HepG2 (cell line): ENCODE data around the gene CFAP97D1. TPM values are rescaled to one million over a fixed set of nuclear protein-coding genes. Genes with fewer than 3 reads are reported as not detected.

ENCODE experiments used
- ARNT ChIP-seq: fragments of 450-650 bp; IDR thresholded peaks from 2 replicates; pipeline ENCODE4 v1.6.1; 2017
- CAMTA2 ChIP-seq: sonication (generic); formaldehyde crosslinking; IDR thresholded peaks from 2 replicates; pipeline ENCODE4 v1.4.0; 2020; ENCODE audit warnings: mild to moderate bottlenecking, missing genetic modification reagents, borderline replicate concordance
- EEA1 ChIP-seq: sonication (generic); formaldehyde crosslinking; IDR thresholded peaks from 2 replicates; pipeline ENCODE4 v1.5.1; 2020; ENCODE audit warnings: mild to moderate bottlenecking, missing genetic modification reagents, borderline replicate concordance
- KDM6A ChIP-seq: IDR thresholded peaks from 2 replicates; pipeline ENCODE4 v1.6.1; 2016; ENCODE audit warnings: low read depth
- MAZ ChIP-seq, 2 experiments: sonication (generic) in 1 of 2; formaldehyde crosslinking in 1 of 2; IDR thresholded peaks; 2 replicates each; pipeline versions ENCODE4 v1.5.0 to v1.6.1; 2012 to 2020; ENCODE audit warnings: low read depth in 2 of 2, mild to moderate bottlenecking in 2 of 2, borderline replicate concordance in 1 of 2, improper control_type of control experiment in 1 of 2, low read length in 1 of 2, missing genetic modification reagents in 1 of 2, moderate library complexity in 1 of 2
- NR2F2 ChIP-seq: IDR thresholded peaks from 2 replicates; pipeline ENCODE4 v1.6.1; 2012; ENCODE audit warnings: low read depth, inconsistent platforms, borderline replicate concordance
- PAF1 ChIP-seq: IDR thresholded peaks from 2 replicates; pipeline ENCODE4 v1.6.1; 2016; ENCODE audit warnings: missing genetic modification reagents, missing compliant biosample characterization
- REPIN1 ChIP-seq: sonication (generic); formaldehyde crosslinking; IDR thresholded peaks from 2 replicates; pipeline ENCODE4 v1.8.0; 2022; ENCODE audit warnings: missing genetic modification reagents, low read depth, mild to moderate bottlenecking, borderline replicate concordance
- SAFB2 ChIP-seq: sonication (generic); formaldehyde crosslinking; IDR thresholded peaks from 2 replicates; pipeline ENCODE4 v1.5.1; 2020; ENCODE audit warnings: missing genetic modification reagents, low read depth, mild to moderate bottlenecking, borderline replicate concordance
- ZBTB38 ChIP-seq: sonication (generic); formaldehyde crosslinking; IDR thresholded peaks from 2 replicates; pipeline ENCODE4 v1.5.1; 2020; ENCODE audit warnings: mild to moderate bottlenecking, missing genetic modification reagents
- ZFP1 ChIP-seq: IDR thresholded peaks from 2 replicates; pipeline ENCODE4 v1.6.1; 2016
- ZNF281 ChIP-seq: sonication (generic); formaldehyde crosslinking; IDR thresholded peaks from 2 replicates; pipeline ENCODE4 v1.4.0; 2020; ENCODE audit warnings: missing genetic modification reagents, borderline replicate concordance
- ZNF318 ChIP-seq: sonication (generic); formaldehyde crosslinking; IDR thresholded peaks from 2 replicates; pipeline ENCODE4 v1.4.0; 2020; ENCODE audit warnings: mild to moderate bottlenecking, missing genetic modification reagents
- ZNF510 ChIP-seq: sonication (generic); formaldehyde crosslinking; IDR thresholded peaks from 2 replicates; pipeline ENCODE4 v1.4.0; 2020; ENCODE audit warnings: low read depth, mild to moderate bottlenecking, missing genetic modification reagents
- ZNF724P ChIP-seq: sonication (generic); formaldehyde crosslinking; IDR thresholded peaks from 2 replicates; pipeline ENCODE4 v1.8.0; 2022; ENCODE audit warnings: missing genetic modification reagents, borderline replicate concordance
- ZNF746 ChIP-seq: sonication (generic); formaldehyde crosslinking; IDR thresholded peaks from 2 replicates; pipeline ENCODE4 v1.8.0; 2022; ENCODE audit warnings: mild to moderate bottlenecking, missing genetic modification reagents
- ZNF781 ChIP-seq: sonication (generic); formaldehyde crosslinking; IDR thresholded peaks from 2 replicates; pipeline ENCODE4 v1.5.1; 2020; ENCODE audit warnings: borderline replicate concordance, mild to moderate bottlenecking, missing genetic modification reagents; ENCODE audit errors: not compliant biosample characterization
- ZNF83 ChIP-seq: sonication (generic); formaldehyde crosslinking; IDR thresholded peaks from 2 replicates; pipeline ENCODE4 v1.4.0; 2020; ENCODE audit warnings: missing genetic modification reagents, mild to moderate bottlenecking, borderline replicate concordance
- ZNF879 ChIP-seq: sonication (generic); formaldehyde crosslinking; IDR thresholded peaks from 2 replicates; pipeline ENCODE4 v1.8.1; 2023; ENCODE audit warnings: missing genetic modification reagents
- polyA plus RNA-seq, 8 experiments: library from polyadenylated mRNA; depleted of rRNA in 3 of 8; stranded (reverse) in 7 of 8; unstranded in 1 of 8; fragments of >200 nt; fragmentation: Illumina TruSeq in 4 of 8; extraction: Trizol in 4 of 8; gene quantifications; 2 replicates each; pipeline versions ENCODE4 v1.2.1 to v1.2.3, GENCODE V29; 2011 to 2016; ENCODE audit warnings: low read depth in 4 of 8, missing spikeins in 1 of 8, mixed read lengths in 1 of 8; ENCODE audit not compliant: insufficient read depth in 1 of 8
- total RNA-seq, 5 experiments: library from RNA; depleted of rRNA; stranded (reverse); fragments of >200 nt; fragmentation: Illumina TruSeq; extraction: Trizol; gene quantifications; 2 replicates each; pipeline ENCODE4 v1.2.3, GENCODE V29; 2016; ENCODE audit warnings: low read depth in 1 of 5

The CFAP97D1 gene
- total and polyA plus RNA-seq, 2 of the 13 experiments (the other 11 are each of a cell fraction or from before 2014, with no cell fraction given): 0.02 TPM; not detected in 1

GRCh38 chr17:43760254-43760852 is 19.9 kb upstream of the CFAP97D1 start (continued):
- TF ChIP-seq MAZ (IDR thresholded peaks at IDR 0.05; ENCODE audit: borderline replicate concordance, low read depth, low read length) (no peak), MAZ (CRISPR knock-in tag; IDR thresholded peaks at IDR 0.05; ENCODE audit: low read depth) (no peak; the same call in 1 of the 2 replicates), PAF1 (no peak), ZNF281 (no peak), REPIN1 (peak; percentile 92), NR2F2 (no peak; the same call in 1 of the 2 replicates), ZNF781 (CRISPR knock-in tag) (peak; percentile 91), ZNF510 (peak; percentile 55; the same call in 1 of the 2 replicates), ZBTB38 (peak; percentile 41; the same call in 1 of the 2 replicates), ZNF879 (CRISPR knock-in tag) (no peak), SAFB2 (no peak), ARNT (no peak), KDM6A (CRISPR knock-in tag) (no peak), ZNF724P (peak; percentile 78; the same call in 1 of the 2 replicates), CAMTA2 (CRISPR knock-in tag) (no peak), ZNF83 (CRISPR knock-in tag) (no peak; the same call in 1 of the 2 replicates), ZNF746 (no peak), EEA1 (no peak), ZFP1 (CRISPR knock-in tag) (peak; percentile 89; the same call in 1 of the 2 replicates), ZNF318 (CRISPR knock-in tag) (no peak)
